Osteoblast (primary cell): ENCODE data around the gene COL4A1. TPM values are rescaled to one million over a fixed set of nuclear protein-coding genes. Genes with fewer than 3 reads are reported as not detected.

Experiments
- DNase-seq: peaks from one replicate; pipeline ENCODE4 v3.0.0; 2011; ENCODE audit warnings: low spot score, mixed read lengths; ENCODE audit not compliant: insufficient read length; ENCODE audit errors: missing footprints
- H2AFZ ChIP-seq: 2 replicates; pipeline ENCODE4 v1.6.0; 2011; ENCODE audit warnings: mild to moderate bottlenecking, low read length
- H3K27ac ChIP-seq: 2 replicates; pipeline ENCODE4 v1.5.1; 2011; ENCODE audit warnings: mild to moderate bottlenecking, low read depth, low read length, moderate library complexity
- H3K27me3 ChIP-seq: 2 replicates; pipeline ENCODE4 v1.6.0; 2012; ENCODE audit warnings: mild to moderate bottlenecking, control low read depth, inconsistent platforms, low read length, moderate library complexity; ENCODE audit not compliant: insufficient read depth
- H3K36me3 ChIP-seq: 2 replicates; pipeline ENCODE4 v1.5.1; 2011; ENCODE audit warnings: mild to moderate bottlenecking, low read length, control low read depth, moderate library complexity; ENCODE audit not compliant: insufficient read depth
- H3K4me1 ChIP-seq: 2 replicates; pipeline ENCODE4 v1.5.1; 2011; ENCODE audit warnings: mild to moderate bottlenecking, low read length, control low read depth, moderate library complexity; ENCODE audit not compliant: insufficient read depth
- H3K4me2 ChIP-seq: 2 replicates; pipeline ENCODE4 v1.6.0; 2011; ENCODE audit warnings: mild to moderate bottlenecking, low read length; ENCODE audit not compliant: insufficient read depth
- H3K4me3 ChIP-seq: fragments of 200-600 bp; sonication (generic); 3 replicates; pipeline ENCODE4 v1.5.1; 2012; ENCODE audit warnings: mild to moderate bottlenecking, low read length, inconsistent platforms; ENCODE audit not compliant: insufficient read depth
- H3K79me2 ChIP-seq: 2 replicates; pipeline ENCODE4 v1.6.0; 2012; ENCODE audit warnings: mild to moderate bottlenecking, low read length, control low read depth, inconsistent platforms; ENCODE audit not compliant: insufficient read depth
- H3K9me3 ChIP-seq: 2 replicates; pipeline ENCODE4 v1.5.1; 2011; ENCODE audit warnings: low read depth, low read length, control low read depth
- H4K20me1 ChIP-seq: 2 replicates; pipeline ENCODE4 v1.6.0; 2012; ENCODE audit warnings: mild to moderate bottlenecking, low read length, control low read depth; ENCODE audit not compliant: insufficient read depth
- total RNA-seq: library from RNA; depleted of rRNA; stranded (reverse); fragments of >200 nt; gene quantifications from 2 replicates; pipeline ENCODE4 v1.2.3, GENCODE V29; 2012
- TF ChIP-seq, protein P1 (sequence below): IDR thresholded peaks from 2 replicates; pipeline ENCODE4 v1.5.1; 2011; ENCODE audit warnings: mild to moderate bottlenecking, low read depth, low read length, moderate library complexity; ENCODE audit errors: extremely low read depth

The COL4A1 gene
- total RNA-seq, 1 donor: 412 TPM

DNA sequence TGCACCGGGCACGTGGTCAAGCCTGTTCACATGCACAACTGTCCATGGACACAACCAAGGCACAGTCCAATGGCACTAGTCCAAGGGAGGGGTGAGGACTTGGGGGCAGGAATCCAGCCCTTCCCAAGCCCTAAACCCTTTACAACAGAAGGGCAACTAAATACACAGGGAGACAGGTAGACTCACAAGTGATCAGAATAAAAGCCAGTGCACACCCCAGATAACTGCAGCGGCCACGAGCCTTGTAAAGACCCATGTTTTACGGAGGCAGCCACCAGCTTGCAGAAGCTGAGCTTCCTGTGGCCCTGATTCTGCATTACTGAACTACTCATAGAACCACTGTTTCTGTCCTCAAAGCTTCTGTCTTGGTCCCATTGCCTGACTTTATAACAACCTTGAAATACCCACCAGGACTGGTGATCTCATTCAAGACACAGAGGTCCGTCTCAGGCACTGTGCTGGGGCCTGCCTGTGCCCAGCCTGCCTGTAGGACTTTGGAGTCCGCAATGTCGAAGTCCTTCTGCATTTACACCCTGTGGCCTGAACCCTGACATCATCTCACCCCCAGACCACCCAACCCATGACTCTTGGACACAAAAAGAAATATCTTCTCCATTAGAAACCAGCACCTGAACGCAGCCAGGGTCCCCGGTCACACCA is 181.2 kb downstream of the COL4A1 start:
- peak overlapping the region; percentile 74 for H3K4me2 ChIP-seq
- peak overlapping the region; percentile 82 for H3K27ac ChIP-seq
- no peak overlapping the region for H2AFZ ChIP-seq
- H3K79me2 ChIP-seq: no peaks in the 10 kb centered on the region
- H4K20me1 ChIP-seq: no peaks in the 10 kb centered on the region
- TF ChIP-seq, protein P1, sequence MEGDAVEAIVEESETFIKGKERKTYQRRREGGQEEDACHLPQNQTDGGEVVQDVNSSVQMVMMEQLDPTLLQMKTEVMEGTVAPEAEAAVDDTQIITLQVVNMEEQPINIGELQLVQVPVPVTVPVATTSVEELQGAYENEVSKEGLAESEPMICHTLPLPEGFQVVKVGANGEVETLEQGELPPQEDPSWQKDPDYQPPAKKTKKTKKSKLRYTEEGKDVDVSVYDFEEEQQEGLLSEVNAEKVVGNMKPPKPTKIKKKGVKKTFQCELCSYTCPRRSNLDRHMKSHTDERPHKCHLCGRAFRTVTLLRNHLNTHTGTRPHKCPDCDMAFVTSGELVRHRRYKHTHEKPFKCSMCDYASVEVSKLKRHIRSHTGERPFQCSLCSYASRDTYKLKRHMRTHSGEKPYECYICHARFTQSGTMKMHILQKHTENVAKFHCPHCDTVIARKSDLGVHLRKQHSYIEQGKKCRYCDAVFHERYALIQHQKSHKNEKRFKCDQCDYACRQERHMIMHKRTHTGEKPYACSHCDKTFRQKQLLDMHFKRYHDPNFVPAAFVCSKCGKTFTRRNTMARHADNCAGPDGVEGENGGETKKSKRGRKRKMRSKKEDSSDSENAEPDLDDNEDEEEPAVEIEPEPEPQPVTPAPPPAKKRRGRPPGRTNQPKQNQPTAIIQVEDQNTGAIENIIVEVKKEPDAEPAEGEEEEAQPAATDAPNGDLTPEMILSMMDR: no peak
- H3K27me3 ChIP-seq: no peaks in the 10 kb centered on the region
- H3K4me3 ChIP-seq: peak overlapping the region; percentile 10
- H3K4me1 ChIP-seq: peaks cover 56% of the 10 kb centered on the region
- no peaks in the 10 kb centered on the region for H3K9me3 ChIP-seq
- no peaks in the 10 kb centered on the region for H3K36me3 ChIP-seq
- DNase-seq: no peak

DNA sequence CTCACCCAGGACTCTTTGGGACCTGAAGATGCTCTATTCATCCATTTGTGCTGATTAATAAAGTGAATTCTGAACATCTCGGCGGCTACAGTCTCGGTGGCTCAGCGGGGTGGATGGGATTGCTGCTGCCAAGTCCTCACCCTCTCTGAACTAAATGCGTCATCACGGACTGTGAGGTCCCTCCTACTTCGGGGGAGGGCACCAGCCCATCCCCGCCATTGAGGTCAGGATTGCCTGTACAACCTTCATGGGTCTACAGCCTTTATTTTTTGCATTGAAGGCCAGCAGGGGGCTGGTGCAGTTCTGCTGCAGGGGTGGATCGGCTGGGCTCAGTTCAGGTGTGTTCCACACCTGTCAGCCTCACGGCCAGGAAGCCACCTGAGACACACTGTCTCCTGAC is 181.8 kb downstream of the COL4A1 start:
- H4K20me1 ChIP-seq: no peaks in the 10 kb centered on the region
- no peak overlapping the region for H3K4me2 ChIP-seq
- H3K36me3 ChIP-seq: no peaks in the 10 kb centered on the region
- H3K27ac ChIP-seq: no peak overlapping the region
- H3K9me3 ChIP-seq: no peaks in the 10 kb centered on the region
- no peak overlapping the region for H3K4me3 ChIP-seq
- H3K27me3 ChIP-seq: no peaks in the 10 kb centered on the region
- H3K4me1 ChIP-seq: peaks cover 56% of the 10 kb centered on the region
- TF ChIP-seq, protein P1: no peak
- no peaks in the 10 kb centered on the region for H3K79me2 ChIP-seq
- DNase-seq: peak; percentile 51
- no peak overlapping the region for H2AFZ ChIP-seq

- H3K79me2 ChIP-seq: no peaks in the 10 kb centered on the region
- no peak overlapping the region for H3K27ac ChIP-seq
- no peak overlapping the region for H3K4me3 ChIP-seq
- H3K4me1 ChIP-seq: peaks cover 56% of the 10 kb centered on the region
- no peak overlapping the region for H2AFZ ChIP-seq
- H3K36me3 ChIP-seq: no peaks in the 10 kb centered on the region
- TF ChIP-seq, protein P1: no peak
- no peaks in the 10 kb centered on the region for H3K27me3 ChIP-seq
- H3K4me2 ChIP-seq: peak overlapping the region; percentile 73
- peak; percentile 62 for DNase-seq
- H4K20me1 ChIP-seq: no peaks in the 10 kb centered on the region
- H3K9me3 ChIP-seq: no peaks in the 10 kb centered on the region
These were observed 182.6 kb downstream of the COL4A1 start for GRCh38 chr13:110124201-110124940.
